ENCODE results near the gene CMIP. TPM values are rescaled to one million over a fixed set of nuclear protein-coding genes. Genes with fewer than 3 reads are reported as not detected.

CMIP gene
- total RNA-seq, 4 donors from 2014 or later = 15.5 to 65.9 (median 20.2) TPM

GRCh38 chr16:81711657-81712319 lies 267.2 kb downstream of the CMIP start:
- DNase-seq = no peak
- intact Hi-C loops (cut with DNase I) = no loop called here

GRCh38 chr16:81712681-81713080 lies 268.1 kb downstream of the CMIP start:
- no peak overlapping the region for H3K27ac ChIP-seq

More at GRCh38 chr16:81711657-81712319, 267.2 kb downstream of the CMIP start:
- Histone ChIP-seq H3K27me3 (no peaks in the 10 kb centered on the region), H3K9me3 (no peaks in the 10 kb centered on the region), H3K27ac (no peak overlapping the region), H3K4me1 (peaks cover 0 to 16% of the 10 kb centered on the region in 2 donors), H3K36me3 (peaks cover 7 to 12% of the 10 kb centered on the region in 2 donors), H3K4me3 (replicated peaks in 1 of 3) (no peak overlapping the region)
- 77 to 83% methylated on average over 21 of the region's 21 CpGs for WGBS, 2 donors
- TF ChIP-seq POLR2A (IDR thresholded peaks at IDR 0.05) (no peak), CTCF (IDR thresholded peaks at IDR 0.05) (no peak)

GRCh38 chr16:81713295-81713772 lies 268.7 kb downstream of the CMIP start:
- H3K36me3 ChIP-seq = peaks cover 0 to 4% of the 10 kb centered on the region in 2 donors
- WGBS, 2 donors = 78 to 84% methylated on average over 12 to 13 of the region's 16 CpGs
- H3K9me3 ChIP-seq = no peaks in the 10 kb centered on the region
- intact Hi-C loops (cut with DNase I) = no loop called here
- DNase-seq = no peak
- peaks cover 0 to 5% of the 10 kb centered on the region in 2 donors for H3K4me1 ChIP-seq
- TF ChIP-seq CTCF (IDR thresholded peaks at IDR 0.05) (no peak), POLR2A (IDR thresholded peaks at IDR 0.05) (no peak)
- no peaks in the 10 kb centered on the region for H3K27me3 ChIP-seq
- H3K4me3 ChIP-seq (replicated peaks in 1 of 3) = no peak overlapping the region
- no peak overlapping the region for H3K27ac ChIP-seq

More at GRCh38 chr16:81712681-81713080, 268.1 kb downstream of the CMIP start:
- Histone ChIP-seq H3K36me3 (peaks cover 3 to 6% of the 10 kb centered on the region in 2 donors), H3K9me3 (no peaks in the 10 kb centered on the region), H3K4me1 (peaks cover 0 to 11% of the 10 kb centered on the region in 2 donors), H3K27me3 (no peaks in the 10 kb centered on the region), H3K4me3 (replicated peaks in 1 of 3) (no peak overlapping the region)
- TF ChIP-seq CTCF (IDR thresholded peaks at IDR 0.05) (no peak), POLR2A (IDR thresholded peaks at IDR 0.05) (no peak)
- intact Hi-C loops (cut with DNase I) = no loop called here
- DNase-seq = no peak
- 84% methylated on average over 7 of the region's 7 CpGs for WGBS, 2 donors

GRCh38 chr16:81713796-81714195 lies 269.2 kb downstream of the CMIP start:
- H3K4me3 ChIP-seq (replicated peaks in 1 of 3) = no peak overlapping the region
- H3K36me3 ChIP-seq = peaks cover 0 to 4% of the 10 kb centered on the region in 2 donors
- H3K27me3 ChIP-seq = no peaks in the 10 kb centered on the region
- TF ChIP-seq CTCF (IDR thresholded peaks at IDR 0.05) = no peak
- TF ChIP-seq POLR2A (IDR thresholded peaks at IDR 0.05) = no peak
- H3K9me3 ChIP-seq = no peaks in the 10 kb centered on the region
- WGBS, 2 donors = 89 to 94% methylated on average over 9 to 11 of the region's 11 CpGs
- intact Hi-C loops (cut with DNase I) = no loop called here
- H3K4me1 ChIP-seq = peaks cover 0 to under 1% of the 10 kb centered on the region in 2 donors
- no peak overlapping the region for H3K27ac ChIP-seq
- no peak for DNase-seq

- intact Hi-C loops (cut with DNase I) = no loop called here
- Histone ChIP-seq H3K27ac (no peak overlapping the region), H3K9me3 (no peaks in the 10 kb centered on the region), H3K36me3 (peaks cover 0 to 4% of the 10 kb centered on the region in 2 donors), H3K27me3 (no peaks in the 10 kb centered on the region), H3K4me3 (replicated peaks in 1 of 3) (no peak overlapping the region), H3K4me1 (no peaks in the 10 kb centered on the region)
- no peak for DNase-seq
- WGBS, 2 donors = 93 to 94% methylated on average over 7 of the region's 7 CpGs
- TF ChIP-seq POLR2A (IDR thresholded peaks at IDR 0.05) = no peak
- no peak for TF ChIP-seq CTCF (IDR thresholded peaks at IDR 0.05)
Observed at GRCh38 chr16:81714583-81714982, 270.0 kb downstream of the CMIP start.

Measured in thyroid gland (tissue), 4 donors.